CD4-positive, alpha-beta T cell treated with Interleukin-1 beta for 1 hour (primary cell): ENCODE measurements around the gene NAP1L4.
A peak's percentile ranks its signal among the peaks of the same experiment; 100 is the strongest.

Experiments
- DNase-seq, 2 donors: peaks; one replicate each; pipeline ENCODE4 v3.0.0-alpha.2; 2020 to 2022

Gene NAP1L4

DNA sequence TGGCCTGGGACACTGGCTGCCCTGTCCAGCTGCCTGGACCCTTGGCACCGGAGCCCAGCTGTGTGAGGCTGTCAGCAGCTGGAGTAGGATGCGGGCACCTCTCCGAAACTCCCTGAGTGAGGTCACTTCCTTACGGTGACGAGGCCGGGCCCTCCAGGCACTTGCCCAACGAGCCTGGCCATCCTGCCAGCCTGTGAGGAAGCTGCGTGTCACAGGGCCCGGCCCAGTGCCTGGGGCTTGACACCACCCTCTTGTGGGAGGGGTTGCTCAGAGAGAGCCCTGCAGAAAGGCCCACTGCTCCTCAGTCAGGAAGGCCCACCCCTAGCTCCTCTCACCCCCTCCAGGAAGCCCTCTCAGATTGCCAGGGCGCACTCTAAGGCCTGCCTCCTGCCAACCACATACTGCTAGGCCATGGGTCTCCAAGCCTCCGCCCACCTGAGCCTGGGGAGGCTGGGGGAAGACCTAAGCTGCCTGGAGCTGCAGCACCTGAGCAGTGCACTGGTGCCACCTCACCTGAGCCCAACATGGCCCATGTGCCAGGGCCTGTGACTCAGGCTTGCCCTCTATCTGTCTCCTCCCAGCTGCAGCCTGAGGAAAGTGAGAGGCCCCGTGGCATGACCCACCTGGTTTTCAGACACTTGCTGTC lies 58.6 kb downstream of the NAP1L4 start:
- peak; percentile 66 to 86 for DNase-seq

DNA sequence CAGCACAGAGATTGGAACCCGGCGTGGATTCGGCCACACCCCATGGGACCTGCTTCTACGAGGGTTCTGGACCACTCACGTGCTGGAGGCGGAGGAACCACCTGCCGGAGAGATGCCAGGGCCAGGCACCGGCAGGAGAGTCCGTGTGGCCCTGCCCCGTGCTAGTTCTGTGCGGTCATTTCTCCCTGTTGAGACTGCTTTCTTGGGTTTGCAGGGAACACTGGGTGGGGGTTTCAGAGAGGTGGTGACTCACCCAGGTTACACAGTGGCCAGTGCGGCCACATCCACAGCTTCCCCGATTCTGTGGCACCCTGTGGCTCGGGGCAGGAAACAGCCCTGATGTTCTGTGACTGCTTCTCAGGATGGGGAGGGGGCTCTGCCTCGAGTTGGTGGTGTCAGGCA lies 59.3 kb downstream of the NAP1L4 start:
- DNase-seq = peak in 1 of 2 donors; percentile 69

DNA sequence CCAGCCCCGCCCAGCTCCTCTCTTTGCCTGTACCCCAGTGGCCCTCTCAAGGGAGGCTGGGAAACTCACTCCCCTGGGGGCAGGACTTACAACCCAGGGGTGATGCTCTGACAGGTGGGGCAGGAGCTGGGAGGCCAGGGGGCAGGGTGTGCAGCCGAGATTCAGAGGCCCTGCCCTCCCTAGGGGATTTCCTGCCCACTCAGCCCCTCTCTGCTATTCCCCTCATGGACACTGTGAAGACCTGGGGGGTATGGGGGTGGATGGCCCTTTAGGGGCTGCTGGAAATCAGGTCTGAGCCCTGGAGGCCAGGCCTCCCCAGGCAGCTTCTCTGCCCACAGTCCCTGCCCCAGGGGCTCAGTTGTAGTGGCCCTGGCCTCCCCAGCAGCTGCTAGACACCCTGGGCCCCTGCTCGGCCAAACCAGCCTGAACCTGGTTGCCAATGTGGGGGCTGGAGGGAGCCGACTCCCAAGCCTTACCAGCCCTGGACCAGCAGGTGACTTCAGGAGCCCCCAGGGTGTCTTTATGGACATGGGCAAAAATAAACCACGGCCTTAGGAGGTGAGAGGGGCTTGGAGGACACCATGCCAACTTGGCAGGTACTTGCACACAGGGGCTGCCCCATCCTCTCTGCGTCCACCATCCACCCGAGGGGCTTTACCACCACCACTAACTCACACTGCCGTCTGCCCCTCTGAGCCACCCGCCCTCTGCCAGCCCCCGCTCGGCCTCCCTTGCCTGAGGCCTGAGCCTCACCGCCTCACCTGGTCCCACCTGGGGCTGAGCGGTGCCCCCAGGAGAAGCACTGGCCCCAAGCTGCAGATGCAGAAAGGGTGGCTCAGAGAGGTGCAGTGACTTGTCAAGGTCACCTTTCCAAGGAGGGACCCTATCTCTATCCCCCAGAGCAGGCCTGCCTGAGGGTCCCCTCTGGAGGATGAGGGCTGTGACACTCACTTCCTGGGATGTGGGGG lies 60.1 kb downstream of the NAP1L4 start:
- no peak for DNase-seq

DNA sequence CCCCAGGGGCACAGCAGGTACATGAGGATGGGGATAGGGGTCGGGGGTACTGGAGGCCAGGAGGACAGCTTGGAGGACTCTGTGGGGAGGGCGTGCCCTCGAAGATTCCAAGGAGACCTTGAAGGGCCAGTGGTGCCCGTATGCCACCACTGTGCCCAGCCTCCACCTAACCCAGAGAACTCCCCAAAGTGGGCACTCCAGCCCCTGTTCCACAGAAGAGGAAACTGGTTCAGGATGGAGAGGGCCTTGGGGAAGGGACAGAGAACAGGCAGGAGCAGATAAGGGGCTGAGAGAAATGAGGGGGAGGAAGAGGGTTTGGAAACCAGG lies 60.7 kb downstream of the NAP1L4 start:
- DNase-seq = no peak

DNA sequence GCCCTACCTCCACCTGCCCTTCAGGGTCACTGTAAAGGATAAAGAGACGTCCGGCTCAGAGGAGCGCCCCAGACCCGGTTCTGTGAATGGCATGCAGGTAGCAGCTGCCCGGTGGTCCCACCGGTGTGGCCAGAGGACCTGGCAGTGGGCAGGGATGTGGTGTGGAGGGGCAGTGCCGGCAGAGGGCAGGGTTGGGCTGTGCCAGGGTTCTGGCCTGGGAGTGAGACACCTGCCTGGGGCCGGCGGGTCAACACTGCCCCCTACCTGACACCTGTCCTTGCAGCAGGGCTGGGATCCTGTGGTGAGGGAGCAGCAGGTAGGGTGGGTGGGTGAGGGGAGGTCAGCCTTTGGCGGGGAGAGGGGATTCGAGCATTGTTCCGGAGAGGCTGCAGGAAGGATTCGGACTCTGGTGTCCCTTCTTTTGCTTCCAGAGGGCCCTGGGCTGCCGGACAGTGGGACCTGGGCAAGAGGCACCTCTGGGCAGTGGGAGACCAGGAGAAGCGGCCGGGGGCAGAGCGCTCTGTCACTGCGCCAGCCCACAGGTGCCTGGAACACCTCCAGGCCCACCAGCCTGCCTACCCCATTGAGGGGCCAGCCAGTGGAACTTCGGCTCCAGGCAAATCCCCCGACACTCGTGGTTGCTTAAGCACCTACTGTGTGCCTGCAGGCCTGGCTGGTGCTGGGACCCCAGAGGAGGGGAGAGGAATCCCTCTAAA lies 61.3 kb downstream of the NAP1L4 start:
- DNase-seq = peak; percentile 57 to 63

DNA sequence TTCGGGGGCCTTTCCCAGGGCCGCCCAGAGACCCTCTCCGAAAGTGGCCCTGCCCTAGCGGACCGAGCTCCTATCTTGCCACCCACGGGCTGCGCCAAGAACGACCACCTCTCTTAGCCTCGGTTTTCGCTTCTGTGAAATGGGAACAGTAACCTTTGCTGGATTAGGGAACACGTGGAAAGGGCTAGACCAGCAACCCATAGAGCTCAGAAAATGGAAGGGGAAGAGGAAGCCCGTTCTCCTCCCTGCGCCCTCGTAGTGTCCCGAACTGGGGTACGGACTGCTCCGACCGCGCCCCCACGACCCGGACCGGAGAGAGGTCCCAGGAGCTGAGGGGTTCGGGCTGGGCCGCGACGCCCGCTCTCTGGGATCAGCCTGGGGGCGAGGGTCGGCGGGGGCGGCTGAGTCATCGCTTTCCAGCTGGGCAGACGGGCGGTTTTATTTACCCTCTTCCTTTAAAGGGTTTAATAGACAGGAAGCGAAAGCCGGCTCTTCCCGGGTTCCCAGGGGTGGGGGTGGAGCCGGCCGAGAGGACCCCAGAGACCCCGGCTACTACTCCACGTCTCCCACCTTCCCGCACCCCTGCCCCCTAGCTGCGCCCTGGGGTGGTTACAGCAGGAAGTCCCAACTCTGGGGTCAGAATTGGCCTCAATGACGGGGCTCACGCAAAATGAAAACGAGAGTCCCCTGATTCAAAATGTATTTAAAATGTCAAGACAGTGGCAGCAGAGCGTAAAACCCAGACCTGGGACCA lies 62.0 kb downstream of the NAP1L4 start:
- DNase-seq = peak; percentile 36 to 41

DNA sequence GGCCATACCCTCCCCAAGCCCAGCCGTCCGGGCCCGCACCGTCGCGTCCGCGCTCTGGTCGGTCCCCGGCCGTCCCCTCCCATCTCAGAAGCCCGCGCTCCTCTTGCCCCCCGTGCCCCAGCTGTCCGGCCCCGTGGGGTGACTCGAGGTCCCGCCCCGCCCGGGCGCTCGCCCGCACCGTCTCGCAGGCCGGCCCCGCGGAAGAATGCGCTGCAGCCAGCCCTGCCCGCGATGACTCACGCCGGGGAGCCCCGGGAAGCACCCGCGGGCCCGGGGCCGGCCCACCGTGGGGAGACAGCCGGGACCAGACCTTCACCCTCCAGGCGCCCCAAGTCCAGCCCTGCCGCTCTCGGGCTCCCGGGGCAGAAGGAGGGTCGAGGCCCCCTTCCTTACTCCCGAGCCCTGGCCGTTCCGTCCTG lies 62.6 kb downstream of the NAP1L4 start:
- DNase-seq = peak; percentile 34 to 73

DNA sequence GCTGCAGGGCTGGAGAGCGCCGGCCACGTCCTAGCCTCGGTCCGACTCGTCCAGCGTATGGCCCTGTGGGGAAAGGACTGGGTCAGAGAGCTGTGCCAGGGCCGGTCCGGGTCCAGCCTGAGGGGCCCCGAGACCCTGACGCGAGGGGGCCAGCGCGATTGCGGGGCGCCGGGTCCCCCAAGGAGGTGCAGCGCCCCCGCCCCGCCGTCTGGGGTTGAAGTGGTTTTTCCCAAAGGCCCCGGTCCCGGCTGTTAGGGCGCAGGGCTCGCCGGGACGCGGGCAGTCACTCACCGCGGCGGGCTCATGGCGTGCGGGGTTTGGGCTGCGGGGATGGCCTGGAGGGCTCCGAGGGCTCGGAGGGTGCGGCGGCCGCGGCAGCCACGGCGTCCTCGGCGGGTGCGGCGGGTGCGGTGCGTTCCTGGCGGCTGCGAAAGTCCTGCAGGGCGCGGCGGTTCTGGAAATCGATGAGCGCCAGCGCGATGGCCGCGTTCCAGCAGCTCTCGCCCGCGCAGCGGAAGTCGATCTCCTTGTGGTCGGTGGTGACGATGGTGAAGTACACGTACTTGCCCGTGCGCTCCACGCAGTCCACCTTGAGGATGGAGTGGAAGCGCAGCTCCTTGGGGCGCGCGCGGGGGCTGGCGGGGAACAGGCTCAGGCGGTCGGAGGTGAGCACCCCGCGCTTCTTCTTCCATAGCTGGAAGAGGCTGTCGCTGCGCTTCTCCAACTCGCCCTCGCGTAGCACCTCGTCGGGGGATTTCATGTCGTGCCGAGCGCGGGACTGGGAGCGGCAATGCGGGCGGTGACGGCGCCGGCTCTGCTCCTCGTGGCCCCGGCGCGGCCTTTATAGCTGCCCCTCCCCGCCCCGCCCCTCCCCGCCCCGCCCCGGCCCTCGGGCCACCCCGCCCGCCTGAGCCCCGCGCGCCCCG lies 63.3 kb downstream of the NAP1L4 start, which contains the start of gene PHLDA2:
TSS of gene PHLDA2 (minus strand) at position 816 of the 926 bp plus-strand sequence. CDS start at position 760, 56 bp downstream.
- DNase-seq = peak; percentile 62 to 67

DNA sequence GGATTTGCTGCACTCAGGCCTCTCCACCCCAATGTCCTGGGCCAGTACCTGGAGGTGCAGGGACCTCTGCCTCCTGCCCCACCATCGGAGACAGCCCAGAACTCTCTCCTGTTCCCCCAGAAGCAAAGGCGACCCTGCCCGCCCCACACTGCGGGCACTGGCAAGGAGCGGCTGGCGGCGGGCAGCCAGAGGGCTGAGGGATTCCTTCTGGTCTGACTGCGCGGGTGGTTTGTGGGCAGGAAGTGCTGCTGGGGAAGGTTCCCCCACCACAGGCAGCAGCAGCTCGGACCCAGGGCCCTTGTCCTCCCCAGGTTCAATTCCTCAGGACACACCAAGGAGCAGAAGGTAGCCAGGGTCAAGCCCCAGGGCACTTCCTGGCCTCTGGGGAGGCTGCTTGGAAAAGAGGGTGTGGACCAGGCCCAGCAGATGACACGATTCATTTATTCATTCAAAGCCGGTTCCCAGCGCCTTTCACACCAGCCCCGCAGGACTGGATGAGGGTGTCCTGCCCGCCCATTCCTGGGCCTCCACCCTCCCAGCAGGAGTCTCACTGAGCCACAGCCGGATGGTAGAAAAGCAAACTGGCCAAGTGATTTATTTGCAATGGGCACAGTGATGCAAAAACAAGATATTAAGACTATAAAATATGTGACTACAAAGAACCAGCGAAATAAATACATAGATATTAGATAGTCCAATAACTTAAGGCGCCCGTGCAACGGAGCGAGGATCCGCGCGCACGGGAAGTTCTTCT lies 64.1 kb downstream of the NAP1L4 start:
- no peak for DNase-seq

DNA sequence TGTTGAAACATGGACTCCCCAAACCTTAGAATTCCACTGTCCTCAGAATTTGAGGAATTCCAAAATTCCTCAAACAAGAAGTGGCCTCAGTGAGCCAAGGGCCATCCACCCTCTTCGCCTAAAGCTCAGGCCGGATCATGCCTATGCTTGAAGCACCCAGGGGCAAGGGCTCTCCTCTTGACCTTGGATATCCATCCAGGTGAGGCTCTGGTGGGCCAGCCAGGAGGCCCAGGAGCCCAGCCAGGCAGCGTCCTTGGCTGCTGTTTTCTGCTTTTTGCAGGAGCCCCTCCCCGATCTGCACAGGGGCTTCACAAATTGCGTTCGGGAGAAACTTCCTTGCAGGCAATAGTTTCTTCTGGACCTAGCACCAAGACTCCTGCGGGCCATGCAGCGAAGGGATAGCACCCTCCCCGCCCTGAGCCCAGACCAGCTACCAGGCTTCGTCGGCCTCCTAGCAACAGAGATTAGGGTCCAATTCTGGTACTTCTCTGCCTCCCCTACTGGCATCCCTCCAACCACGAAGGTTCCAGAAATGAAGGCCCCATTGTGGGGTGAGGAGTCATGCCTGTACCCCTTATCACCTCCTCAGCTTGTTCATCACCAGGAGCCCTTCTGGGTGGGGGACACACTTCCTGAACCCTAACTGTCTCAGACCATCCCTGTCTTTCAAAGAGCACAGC lies 64.9 kb downstream of the NAP1L4 start:
- DNase-seq = no peak

DNA sequence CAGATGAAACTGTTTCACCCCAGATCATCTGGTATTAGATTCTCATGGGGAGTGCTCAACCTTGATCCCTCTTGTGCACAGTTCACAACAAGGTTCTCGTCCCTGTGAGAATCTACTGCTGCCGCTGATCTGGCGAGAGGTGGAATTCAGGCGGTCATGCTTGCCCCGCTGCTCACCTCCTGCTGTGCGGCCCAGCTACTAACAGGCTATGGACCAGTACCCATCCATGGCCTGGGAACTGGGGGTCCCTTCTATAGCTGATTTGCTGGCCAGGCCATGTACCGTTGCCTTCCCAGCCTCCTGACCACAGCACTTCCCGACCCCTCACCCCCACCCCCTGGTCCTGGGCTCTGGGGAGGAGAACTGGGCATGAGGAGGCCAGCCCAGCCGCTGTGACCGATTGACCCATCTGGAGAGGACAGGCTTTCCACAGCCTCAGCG lies 65.5 kb downstream of the NAP1L4 start:
- DNase-seq = no peak

DNA sequence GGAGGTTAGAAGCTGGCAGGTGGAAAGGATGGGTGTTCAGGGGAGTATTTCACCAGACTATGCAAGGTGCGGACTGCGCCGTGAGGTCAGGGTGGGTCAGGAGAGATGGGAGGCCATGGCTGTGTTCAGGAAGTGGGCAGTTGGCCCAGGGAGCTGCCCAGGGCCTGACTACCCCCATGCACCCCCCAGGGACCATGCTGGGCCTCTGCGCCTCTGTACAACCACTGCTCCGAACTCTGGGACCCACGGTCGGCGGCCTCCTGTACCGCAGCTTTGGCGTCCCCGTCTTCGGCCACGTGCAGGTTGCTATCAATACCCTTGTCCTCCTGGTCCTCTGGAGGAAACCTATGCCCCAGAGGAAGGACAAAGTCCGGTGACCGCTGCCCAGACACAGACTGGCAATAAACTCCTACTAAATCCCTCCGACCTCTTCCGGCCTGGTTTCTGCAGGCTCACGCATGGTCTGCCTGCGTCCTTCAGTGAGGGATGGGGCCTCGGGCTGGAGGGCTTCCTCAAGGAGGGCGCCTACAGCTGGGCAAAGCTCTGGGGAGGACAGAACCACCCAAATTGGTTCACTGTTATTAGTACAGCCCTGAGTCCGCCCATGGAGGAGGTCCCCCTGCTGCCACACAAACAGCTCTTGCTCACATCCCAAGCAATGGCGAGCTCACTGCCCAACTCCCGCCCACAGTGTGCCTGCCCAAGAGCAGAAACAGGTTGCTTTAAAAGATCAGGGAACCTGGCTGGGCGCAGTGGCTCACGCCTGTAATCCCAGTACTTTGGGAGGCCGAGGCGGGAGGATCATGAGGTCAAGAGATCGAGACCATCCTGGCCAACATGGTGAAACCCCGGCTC lies 67.1 kb downstream of the NAP1L4 start:
- no peak for DNase-seq

DNA sequence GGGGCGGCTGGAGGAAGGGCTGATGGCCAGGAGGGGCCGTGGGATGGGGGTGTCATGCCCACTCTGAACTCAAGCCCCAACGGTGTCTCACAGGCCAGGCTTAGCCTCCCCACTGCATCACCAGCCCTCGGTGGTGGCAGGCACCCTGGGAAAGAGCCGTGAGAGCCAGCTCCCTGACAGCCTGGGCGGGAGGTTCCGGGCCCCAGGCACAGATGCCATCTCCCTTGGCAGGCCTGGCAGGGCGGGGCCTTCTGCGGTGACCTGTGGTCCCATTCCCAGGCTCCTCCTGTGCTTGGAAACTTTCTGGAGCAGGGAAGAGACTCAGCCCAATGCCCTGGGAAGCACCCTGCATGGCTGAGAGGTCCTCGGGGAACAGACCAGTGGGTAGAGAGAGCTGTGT lies 67.7 kb downstream of the NAP1L4 start:
- DNase-seq = no peak

DNA sequence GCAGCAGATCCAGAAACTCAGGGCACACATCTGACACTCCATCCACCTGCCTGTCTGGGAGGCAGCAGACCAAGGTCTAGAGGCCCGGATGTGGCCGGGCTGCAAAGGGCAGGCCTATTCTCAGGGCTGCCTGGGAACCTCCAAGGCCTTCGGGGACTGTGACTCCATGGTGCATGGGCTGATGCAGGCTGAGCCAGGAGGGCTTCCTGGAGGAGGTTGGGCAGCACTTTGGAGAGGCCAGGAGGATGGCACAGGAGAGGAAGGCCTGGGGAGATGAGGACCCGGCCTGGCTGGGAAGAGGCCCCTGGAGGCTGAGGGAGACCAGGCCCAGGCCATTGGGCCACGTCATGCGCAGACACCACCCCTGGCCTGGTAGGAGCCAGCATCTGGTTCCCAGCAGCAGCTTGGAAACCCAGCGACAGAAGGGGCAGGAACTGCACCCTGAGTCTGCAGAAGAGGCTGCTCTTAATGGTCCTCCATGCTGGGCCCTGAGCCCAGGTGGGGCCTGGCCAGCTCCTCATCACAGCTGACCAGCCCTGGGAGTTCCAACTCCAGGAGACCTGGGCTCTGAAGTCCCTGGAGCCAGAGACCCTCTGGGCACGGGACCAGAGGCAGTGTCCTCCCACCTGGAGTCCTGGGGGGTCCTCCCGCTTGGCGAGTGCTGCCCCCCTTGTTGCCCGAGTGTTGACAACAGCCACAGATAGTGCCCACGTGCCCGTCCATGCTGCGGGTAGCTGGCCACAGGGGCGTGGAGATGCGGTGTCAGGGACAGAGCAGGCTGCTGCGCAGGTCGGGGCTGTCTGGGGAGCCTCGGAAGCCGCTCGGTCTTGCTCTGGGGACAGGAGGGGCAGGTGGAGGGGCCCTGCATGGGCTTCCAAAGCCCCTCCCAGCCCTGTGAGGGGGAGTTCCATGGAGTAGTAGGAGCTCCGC lies 68.4 kb downstream of the NAP1L4 start:
- DNase-seq = no peak

DNA sequence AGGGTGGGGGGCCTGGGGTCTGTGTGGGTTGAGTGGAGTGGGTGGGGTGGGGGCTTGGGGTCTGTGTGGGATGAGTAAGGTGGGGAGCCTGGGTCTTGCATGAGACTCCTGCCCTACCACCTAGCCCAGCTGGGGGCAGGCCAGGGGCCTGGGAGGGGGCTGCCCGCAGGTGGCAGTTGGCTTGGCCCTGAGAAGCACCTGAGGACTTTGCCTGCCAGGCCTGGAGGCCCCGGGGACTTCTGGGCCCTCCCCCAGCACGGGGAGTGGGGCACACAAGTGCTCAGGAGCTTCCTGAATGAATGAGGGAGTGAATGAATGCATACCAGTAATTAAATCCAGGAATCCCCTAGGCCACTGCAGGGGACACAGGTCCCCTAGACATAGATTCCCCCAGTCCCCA lies 69.5 kb downstream of the NAP1L4 start:
- DNase-seq = no peak

DNA sequence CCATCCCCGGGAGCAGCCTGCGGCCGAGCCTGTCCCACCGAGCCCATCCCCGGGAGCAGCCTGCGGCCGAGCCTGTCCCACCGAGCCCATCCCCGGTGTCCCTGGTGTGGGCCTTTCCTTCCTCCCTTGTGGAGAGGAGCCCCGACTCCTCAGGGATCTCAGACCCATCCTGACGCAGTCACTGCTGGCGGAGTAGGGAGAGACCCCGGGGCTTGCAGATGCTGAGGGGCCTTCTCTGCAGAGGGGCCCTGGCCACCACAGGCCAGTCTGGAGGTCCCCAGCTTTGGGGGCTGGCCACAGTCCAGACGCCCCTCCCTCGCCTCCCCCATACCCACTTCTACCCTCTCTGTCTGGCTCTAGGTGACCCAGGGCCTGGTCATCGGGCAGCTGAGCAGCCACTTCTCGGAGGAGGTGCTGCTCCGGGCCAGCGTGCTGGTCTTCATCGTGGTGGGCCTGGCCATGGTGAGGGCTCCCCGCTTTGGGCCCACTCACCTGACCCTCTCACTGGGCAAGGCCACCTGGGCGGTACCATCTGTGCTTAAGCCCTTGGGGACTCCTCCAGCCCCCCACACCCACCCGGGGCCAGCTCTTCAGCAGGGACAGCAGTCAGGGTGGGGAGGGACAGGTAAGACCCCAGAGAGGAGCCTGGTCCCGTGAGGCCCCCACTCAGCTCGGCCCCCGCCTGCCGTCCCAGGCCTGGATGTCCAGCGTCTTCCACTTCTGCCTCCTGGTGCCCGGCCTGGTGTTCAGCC lies 70.2 kb downstream of the NAP1L4 start:
- DNase-seq = no peak

DNA sequence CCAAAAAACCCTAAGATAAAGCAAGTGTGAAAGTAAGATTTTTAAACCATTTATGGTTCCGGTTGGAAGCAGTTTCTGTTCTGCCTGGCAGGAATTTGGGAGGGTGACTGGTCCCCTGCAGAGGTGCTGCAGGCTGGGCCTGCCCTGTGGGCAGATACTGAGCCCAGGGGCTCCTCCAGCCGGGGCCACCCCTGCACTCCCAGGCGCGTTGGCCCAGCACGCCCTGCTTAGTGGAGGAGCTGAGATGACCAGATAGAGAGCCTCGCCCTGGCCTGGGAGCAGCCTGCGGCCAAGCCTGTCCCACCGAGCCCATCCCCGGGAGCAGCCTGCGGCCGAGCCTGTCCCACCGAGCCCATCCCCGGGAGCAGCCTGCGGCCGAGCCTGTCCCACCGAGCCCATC lies 70.9 kb downstream of the NAP1L4 start:
- no peak for DNase-seq
